ENCODE measurements around the gene AIF1.
"Not testable (repeated sequence)": the region's sequence is repeated elsewhere in the genome, so short reads cannot be mapped to it uniquely, and the experiment has no call there.

AIF1 gene

DNA sequence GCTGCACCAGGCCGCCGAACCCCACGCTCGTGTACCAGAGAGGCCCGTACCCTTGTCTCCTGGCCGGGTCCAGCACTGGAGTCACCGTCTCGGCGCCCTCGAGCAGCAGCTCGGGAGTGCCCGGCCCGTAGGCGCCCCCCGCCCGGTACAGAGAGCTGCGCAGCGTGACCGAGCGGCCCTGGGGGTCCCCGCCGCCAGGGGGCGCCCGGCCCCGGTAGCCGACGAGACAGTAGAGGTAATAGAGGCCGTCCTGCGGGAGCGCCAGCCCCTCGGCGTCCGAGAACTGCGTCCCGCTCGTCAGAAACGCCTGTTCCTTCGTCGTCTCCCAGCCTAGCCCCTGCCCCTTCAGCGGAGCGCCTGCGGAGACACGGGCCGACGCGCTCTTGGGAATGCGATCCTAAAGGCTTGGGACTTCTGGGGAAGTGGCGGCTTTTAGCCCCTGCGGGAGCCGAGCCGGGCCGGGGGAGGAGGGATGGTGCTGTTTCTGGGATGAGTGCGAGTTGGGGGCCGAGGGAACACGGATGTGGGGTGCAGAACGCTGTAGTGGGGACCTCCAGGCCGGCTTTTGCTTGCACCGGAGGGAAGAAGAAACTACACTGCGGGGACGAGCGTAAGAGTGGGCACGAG, 34.1 kb upstream of the AIF1 start:
- DNase-seq (ENCODE audit: low read depth): peak; percentile 90

DNA sequence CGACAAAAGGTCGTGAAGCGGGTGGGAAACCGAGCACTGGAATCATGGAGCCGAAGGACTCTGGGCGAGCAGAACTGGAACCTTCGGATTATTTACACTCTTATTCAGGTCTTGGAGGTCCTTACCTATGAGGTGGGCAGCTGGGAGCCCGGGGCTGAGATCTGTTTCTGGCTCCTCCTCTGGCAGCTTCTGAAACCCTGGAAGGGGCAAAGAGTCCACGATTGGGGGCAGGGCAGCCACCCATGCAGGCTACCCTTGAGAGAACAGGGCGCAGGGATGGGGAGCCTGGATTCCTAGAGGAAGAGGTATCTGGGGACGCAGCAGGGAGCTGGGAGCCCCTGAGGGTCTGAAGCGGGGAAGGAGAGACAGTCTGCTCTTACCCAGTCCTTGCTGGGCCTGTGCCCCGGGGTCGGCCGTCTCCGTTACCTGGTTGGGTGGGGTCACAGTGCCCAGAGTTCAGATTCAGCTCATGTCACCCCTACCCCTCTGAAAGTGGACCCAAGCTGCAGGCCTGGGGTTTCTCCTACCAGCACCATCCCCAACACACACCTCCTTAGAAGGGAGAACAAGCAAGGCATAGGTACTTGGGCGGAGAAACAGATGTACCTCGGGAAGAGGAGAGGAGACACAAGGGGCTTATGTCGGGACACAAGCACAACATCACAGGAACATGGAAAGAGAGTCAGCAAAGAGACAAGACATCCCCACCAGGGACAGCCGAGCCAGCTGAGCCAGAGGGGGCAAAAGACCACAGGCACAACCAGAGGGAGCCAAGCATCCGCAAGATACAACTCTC, 33.4 kb upstream of the AIF1 start:
- no peak for DNase-seq (ENCODE audit: low read depth)

DNA sequence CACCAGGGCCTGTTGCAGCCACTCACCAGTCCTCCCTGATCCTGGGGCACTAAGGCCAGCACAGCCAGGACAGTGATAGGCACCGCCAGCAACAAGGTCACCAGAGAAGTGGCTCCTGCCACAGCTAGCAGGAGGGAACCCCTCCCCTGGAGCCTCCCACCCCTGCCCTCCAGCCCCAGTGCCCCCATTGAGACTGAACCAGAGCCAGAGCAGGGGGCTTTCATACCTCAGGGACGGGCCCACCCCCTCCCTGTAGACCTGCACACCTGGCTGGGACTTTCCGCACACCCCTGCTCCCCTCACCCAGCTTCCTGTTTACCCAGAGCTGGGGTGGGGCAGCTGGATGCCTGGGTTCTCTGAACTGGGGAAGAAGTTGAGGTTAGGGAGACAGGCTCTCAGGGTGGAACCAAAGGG, 32.8 kb upstream of the AIF1 start, which contains the start of gene LTB:
Gene LTB, minus strand, starts transcription at position 195 of the 414 bp plus-strand sequence. Its CDS starts 7 bp downstream, at position 188.
- DNase-seq (ENCODE audit: low read depth): no peak

DNA sequence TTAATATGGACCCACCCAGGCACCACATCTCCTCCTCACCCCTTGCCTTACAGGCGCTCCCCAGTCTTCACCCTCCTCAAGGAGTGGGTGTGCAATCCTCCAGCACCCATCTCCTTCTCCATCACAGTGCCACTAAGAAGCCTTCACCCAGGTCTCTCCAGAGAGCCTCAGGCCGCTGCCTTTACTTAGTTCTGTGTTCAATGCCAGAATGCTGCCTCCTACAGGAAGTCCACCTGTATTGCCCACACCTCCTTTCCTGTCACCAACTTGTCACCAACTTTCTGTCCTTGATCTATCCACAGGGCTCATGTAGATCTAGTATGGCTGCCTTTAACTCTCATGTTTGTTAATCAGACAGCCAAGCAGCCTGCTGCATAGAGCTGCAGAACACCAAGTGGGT, 29.5 kb upstream of the AIF1 start:
- DNase-seq (ENCODE audit: low read depth): peak; percentile 63

DNA sequence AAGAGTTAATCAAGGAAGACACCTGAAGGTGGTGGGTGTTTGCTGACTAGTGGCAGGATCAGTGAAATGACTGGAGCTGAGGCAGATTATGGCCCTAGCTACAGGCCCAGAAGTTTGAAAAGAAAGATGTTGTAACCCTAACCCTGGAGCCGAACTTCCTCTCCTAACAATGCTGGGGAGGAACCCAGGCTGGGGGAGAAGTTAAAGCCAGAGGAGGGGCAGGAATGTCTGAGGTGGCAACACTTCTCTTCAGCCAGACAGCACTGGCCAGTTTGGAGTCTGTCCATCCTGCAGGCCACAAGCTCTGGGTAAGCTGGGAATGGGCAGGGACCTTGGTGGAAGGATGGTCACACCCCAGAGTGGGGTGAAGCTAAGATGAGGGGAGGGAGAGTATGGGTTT, 29.0 kb upstream of the AIF1 start, which contains the start of gene LST1:
Gene LST1, plus strand, starts transcription at position 270 of the 400 bp plus-strand sequence. CDS start 1,023 bp downstream, outside the sequence.
- peak; percentile 84 for DNase-seq (ENCODE audit: low read depth)

DNA sequence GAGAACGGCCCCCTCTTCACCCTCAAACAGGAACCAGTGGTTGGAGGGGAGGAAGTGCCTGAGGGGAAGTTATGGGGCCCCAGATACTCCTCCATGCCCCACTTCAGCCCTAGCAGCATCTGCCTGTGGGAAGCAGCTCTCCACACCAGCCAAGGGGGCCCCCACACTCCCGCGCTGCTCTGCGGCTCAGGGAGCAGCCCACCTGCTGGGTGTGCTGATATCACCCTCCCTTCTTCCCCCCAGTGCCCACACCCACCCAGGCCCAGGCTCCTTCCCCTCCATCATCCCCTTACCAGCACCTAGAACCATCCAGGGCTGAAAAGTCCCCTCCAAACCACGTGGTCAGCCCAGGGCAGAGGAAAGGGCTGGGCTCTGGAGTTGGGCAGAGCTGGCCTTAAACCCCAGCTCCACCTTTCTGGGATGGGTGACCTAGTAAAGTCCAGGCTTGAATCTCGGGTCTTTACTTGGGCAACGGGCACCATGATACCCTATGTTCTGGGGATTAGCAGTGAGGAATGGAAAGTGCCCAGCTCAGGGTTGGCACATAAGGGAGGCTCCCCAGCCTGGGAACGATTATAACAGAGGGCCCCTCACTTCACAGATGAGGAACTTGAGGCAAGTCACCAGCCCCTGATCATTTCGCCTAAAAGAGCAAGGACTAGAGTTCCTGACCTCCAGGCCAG, 28.3 kb upstream of the AIF1 start:
- DNase-seq (ENCODE audit: low read depth): peak; percentile 97

DNA sequence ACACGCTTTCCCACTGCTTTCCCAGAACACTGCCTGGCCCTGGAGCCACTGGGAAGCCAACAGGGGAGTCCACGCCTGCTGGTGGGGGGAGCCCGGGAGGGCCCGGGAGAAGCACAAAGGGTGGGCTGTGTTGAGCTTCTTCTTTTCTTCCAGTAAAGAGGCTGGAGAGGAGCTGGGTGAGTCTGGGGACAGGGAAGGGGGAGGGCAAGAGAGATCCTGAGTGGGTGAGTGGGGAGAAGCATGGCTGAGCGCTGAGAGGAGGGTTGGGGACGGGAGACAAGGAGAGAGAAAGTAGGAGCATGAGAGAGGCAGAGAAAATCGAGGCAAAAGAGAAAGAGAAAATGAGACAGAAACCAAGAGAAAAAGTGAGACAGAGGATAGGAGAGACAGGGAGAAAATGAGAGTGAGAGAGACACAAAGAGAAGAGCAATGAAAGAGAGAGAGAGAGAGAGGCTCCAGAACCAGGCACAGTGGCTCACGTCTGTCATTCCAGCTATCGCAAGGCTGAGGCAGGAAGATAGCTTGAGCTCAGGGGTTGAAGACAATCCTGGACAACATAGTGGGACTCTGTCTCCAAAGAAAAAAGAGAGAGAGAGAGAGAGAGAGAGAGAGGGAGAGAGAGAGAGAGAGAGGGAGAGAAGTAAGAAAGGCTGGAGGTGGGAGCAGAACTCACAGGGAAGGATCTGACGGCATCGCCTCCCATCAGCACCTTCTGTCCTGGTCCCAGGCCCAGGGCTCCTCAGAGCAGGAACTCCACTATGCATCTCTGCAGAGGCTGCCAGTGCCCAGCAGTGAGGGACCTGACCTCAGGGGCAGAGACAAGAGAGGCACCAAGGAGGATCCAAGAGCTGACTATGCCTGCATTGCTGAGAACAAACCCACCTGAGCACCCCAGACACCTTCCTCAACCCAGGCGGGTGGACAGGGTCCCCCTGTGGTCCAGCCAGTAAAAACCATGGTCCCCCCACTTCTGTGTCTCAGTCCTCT, 26.9 kb upstream of the AIF1 start:
- peak; percentile 63 for DNase-seq (ENCODE audit: low read depth)

DNA sequence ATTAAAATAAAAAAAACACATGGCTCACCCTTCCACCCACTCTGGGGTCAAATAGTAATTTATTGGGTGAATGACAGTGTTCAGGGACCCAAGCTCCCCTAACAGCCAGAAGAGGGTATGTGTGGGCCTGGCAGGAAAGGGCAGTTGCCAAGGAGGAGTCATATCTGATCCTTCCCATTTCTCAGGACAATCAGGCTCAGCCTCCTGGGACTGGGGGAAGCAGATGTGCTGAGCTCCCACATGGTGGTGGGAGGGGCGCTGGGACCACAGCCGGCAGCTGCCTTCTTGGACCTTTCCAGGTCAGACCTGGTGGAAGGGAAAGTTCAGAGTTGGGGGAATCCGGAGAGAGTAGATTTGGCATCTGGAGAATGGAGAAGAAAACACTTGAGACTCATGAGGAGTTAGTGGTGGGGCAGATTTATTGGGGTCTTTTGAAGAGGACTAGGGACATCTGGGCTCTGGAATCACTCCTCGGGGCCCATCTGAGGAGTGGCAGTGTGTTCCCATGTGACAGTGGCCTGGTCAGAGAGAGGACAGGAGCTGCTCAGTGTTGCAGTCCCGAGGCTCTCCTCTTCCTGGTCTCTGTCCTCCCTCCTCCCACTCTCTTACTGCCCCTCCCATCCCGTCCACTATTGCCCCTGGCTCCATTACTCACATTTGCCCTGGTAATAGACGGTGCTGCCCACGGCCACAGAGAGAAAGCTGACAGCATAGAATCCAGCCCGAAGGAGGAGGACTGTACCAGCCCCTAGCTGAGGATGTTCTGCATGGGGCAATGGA, 26.0 kb upstream of the AIF1 start:
- no peak for DNase-seq (ENCODE audit: low read depth)

DNA sequence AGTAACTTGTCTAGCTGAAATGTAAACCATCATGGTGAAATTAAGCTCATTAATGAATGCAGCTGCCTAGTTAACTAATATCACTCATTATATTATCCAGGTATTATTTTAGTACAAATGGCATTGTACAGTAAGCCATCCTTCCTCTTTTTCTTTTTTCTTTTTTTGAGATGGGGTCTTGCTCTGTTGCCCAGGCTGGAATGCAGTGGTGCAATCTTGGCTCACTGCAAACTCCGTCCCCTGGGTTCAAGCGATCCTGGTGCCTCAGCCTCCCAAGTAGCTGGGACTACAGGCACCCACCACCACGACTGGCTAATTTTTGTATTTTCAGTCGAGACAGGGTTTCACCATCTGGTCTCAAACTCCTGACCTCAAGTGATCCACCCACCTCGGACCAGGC, 24.3 kb upstream of the AIF1 start:
- not testable (repeated sequence) for DNase-seq (ENCODE audit: low read depth)

DNA sequence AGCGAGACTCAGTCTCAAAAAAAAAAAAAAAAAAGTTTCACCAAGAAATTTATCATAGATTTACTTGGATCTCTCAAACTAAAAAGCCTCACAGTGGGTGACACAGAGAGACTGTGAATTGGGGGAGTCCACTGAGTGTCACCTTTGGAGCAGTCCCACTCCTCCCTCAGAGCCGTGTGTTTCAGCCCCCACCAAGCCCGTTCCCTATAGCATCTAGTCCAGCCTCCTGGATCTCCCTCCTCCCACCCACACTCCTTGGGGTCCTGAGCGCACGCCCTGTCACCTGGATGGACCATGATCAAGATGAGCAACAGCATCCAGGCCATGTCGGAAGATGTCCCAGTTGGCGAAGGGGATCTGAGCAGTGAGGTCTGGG, 22.6 kb upstream of the AIF1 start:
- no peak for DNase-seq (ENCODE audit: low read depth)

DNA sequence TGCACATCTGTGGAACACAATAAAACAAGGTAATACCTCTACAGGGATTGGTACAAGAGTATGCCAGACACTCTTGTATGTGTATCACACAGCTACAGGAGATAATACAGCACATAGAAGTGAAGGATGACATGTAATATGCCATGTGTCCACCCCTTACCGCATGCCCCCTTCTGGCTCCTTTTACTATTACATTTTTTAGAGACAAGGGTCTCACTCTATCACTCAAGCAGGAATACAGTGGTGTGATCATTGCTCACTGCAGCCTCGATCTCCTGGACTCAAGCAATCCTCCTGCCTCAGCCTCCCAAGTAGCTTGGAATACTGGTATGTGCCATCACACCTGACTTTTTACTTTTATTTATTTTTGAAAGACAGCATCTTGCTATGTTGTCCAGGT, 18.0 kb upstream of the AIF1 start:
- peak; percentile 78 for DNase-seq (ENCODE audit: low read depth)

DNA sequence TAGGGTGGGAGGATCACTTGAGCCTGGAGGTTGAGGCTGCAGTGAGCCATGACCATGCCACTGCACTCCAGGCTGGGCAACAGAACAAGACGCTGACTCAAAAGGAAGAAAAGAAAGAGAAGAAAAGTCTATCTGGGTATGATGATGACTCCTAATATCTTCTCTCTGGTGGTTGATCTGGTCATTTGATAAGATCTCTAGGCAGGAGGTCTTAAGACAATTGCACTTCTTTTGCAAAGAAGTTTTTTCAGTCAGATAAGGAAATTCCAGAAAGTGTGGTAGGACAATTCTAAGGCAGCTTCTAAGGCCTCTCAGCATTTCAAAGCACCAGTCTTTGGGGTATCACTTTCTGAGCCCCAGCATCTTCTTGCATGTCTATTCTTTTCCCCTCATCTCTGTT, 7.7 kb upstream of the AIF1 start:
- DNase-seq (ENCODE audit: low read depth): no peak

DNA sequence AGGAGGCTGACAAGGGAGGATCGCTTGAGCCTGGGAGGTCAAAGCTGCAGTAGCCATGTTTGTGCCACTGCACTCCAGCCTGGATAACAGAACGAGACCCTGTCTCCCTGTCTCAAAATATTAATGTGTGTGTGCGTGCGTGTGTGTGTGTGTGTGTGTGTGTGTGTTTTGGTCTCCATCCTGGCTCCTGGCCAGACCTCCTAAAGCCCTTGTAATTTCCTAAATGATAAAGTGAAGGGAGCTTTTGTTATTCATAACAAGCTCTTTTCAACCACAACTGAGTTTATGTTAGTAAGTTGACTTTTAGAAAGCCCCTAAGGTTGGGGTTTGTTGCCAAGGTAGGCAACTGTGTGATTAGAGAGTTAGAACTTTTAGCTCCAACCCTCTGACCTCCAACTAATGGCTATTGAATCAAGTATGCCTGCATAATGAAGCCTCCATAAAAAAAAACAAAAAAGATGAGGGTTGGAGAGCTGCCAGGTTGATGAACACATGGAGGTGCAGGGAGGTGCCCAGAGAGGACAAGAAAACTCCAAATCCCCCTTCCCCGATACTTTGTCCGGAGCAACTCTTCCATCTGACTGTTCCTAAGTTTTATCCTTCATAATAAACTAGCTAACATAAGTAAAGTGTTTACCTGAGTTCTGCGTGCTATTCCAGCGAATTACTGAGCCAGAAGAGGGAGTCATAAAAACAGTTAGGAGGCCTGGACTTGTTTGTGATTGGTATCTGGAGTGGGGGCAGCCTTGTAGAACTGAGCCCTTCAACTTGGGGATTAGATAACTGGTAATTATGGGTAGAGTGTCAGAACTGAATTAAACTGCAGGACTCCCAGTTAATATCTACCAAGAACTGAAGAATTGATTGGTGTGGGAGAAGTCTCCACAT, 5.3 kb upstream of the AIF1 start:
- no peak for DNase-seq (ENCODE audit: low read depth)

DNA sequence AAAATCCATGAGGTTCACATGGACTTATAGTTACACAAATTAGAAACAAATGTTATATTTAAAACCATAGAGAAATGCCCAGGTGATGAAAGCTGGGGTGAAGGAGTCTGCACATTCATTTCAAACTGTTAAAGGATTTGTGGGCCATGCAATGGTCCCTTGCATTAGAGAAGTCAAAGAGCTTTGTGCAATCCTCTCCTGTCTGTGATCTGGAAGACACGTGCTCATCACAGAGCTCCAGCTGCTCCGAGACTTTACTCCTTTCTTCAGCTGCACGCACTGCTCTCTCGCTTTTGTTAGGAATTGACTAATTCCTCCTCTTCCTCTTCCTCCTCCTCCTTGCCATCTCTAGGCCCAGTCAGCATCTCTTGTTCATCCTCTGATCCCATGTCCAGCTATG, 4.1 kb upstream of the AIF1 start:
- DNase-seq (ENCODE audit: low read depth): no peak

DNA sequence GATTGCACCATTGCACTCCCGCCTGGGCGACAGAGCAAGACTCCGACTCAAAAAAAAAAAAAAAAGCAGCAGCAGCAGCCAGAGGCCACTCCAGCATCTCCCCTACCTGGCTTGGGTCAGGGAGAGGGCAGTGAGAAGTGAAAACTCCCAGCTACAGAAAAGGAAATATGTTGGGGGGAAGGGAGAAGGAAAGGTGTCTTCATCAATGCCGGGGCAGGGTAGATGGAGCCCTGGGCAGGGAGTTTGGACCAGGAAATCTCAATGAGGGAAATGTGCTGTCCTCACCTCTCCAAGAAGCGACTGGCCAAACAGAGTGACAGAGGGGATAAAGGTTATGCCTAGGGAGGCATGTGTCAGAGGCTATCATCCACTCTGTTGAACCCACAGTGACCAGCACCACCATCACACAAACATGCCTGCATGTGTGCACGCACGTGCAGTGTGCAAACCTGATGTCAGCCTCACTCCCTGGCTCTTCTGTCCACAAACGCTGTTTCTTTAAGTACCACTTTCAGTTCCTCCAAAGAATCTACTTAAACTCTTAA, 887 bp upstream of the AIF1 start:
- DNase-seq (ENCODE audit: low read depth): no peak

DNA sequence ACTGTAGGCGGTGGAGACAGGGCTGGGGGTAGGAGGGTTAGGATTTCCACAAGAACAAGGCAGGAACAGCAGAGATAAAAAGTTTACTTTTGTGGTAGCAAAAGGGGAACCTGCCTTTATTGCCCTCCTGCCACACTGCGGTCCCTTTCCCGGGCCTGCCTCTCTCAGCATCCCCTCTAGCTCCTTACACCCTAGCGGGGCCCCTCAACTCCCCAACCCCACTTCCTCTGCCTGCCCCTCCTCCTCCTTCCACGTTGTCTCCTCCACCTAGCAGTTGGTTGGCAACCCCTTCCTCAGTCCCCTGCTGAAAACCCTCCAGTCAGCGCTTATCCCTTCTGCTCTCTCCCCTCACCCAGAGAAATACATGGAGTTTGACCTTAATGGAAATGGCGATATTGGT, 714 bp downstream of the AIF1 start:
- DNase-seq (ENCODE audit: low read depth): peak; percentile 87

DNA sequence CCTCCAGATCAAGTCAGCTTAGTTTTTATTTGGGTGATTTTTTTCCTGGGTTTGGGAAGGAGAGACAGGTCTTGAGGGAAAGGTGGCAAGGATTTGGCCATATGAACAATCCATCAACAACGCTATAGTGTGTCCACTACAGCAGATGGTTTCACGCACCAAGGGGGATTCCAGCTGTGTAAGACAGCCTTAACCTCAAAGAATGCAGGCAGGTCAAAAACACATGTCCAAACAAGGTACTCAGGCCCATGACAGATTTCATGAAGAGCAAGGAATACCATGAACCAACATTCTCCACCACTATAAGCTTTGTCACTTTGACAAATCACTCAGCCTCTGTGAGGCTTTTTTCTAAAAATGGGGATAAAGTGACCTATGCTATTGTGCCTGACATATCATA, 2.0 kb downstream of the AIF1 start:
- no peak for DNase-seq (ENCODE audit: low read depth)

DNA sequence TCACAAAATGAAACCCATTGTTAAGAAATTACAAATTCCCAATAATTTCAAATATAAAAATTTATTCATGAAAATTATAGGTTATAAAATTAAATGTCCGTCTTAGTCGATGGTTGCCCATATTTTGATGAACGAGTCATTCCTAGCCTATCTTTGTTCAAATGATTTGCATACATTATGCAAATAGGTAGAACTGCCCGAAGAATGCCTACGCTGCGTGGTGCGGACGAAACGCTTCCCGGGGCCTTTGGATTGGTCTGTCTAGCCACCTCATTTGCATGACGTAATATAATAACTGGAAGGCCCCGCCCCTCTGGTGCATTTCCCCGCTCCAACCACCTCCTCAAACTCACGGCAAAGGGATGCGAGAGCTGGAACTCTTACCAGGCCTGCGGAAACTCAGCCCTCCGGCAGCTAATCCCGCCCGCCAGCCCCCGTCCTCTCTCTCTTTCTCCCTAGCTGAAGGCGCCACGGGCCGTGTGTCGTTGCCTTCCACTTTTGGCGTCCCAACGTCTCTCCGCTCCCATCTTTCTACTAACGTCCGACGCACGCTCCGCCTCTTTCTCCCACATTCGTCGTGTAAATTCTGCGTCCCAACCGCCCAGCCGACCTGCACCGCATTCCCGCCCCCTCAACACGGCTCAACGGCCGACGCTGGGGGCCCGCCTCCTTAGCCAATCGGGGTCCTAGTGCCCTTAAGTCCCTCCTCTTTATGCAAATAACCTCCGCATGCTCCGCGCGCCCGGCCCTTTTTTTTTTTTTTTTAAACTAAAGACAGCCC, 5.0 kb downstream of the AIF1 start:
- DNase-seq (ENCODE audit: low read depth): peak; percentile 98

Data from CMK (cell line).